A673 (cell line): ENCODE measurements around the gene DPEP2. TPM values are rescaled to one million over a fixed set of nuclear protein-coding genes. Genes with fewer than 3 reads are reported as not detected.

Source experiments
- BruUV-seq: library from RNA; stranded (reverse); fragments of 400-500 nt; replicated peaks from 2 replicates; lab custom pipeline; 2021; lab: Mats Ljungman, UMichigan
- CTCF ChIA-PET: fragments of 300-600 bp; sonication (Branson Sonifier 250); formaldehyde crosslinking; loops from one replicate; lab custom pipeline; 2022; ENCODE audit warnings: antibody characterized with exemption; lab: Charles Lee
- POLR2A ChIA-PET: fragments of 300-600 bp; sonication (Branson Sonifier 250); formaldehyde crosslinking; loops from one replicate; lab custom pipeline; 2022; ENCODE audit warnings: antibody characterized with exemption; ENCODE audit not compliant: low non-redundant PET; lab: Charles Lee
- DNase-seq: peaks from one replicate; pipeline ENCODE4 v3.0.0-alpha.2; 2015; ENCODE audit warnings: low spot score
- H3K27ac ChIP-seq: fragments of 200-600 bp; sonication (generic); 2 replicates; pipeline ENCODE4 v1.5.1; 2016; ENCODE audit warnings: mixed run types, low read depth, mild to moderate bottlenecking, mixed read lengths, antibody characterized with exemption, low read length; ENCODE audit not compliant: poor library complexity, severe bottlenecking
- H3K27me3 ChIP-seq: fragments of 200-600 bp; sonication (generic); replicated peaks from 2 replicates; pipeline ENCODE4 v1.6.1; 2017; ENCODE audit warnings: mixed run types, low read depth, mild to moderate bottlenecking, mixed read lengths, antibody characterized with exemption, low read length; ENCODE audit not compliant: insufficient read depth, poor library complexity
- H3K36me3 ChIP-seq: fragments of 200-600 bp; sonication (generic); 2 replicates; pipeline ENCODE4 v1.6.1; 2016; ENCODE audit warnings: mixed run types, mild to moderate bottlenecking, mixed read lengths, antibody characterized with exemption, low read length; ENCODE audit not compliant: insufficient read depth, poor library complexity, severe bottlenecking
- H3K4me1 ChIP-seq: fragments of 200-600 bp; sonication (generic); 2 replicates; pipeline ENCODE4 v1.6.1; 2017; ENCODE audit warnings: mixed run types, mild to moderate bottlenecking, mixed read lengths, antibody characterized with exemption, low read length; ENCODE audit not compliant: insufficient read depth, poor library complexity, severe bottlenecking
- H3K4me3 ChIP-seq: fragments of 200-600 bp; sonication (generic); 2 replicates; pipeline ENCODE4 v1.5.1; 2016; ENCODE audit warnings: low read depth, mixed run types, mild to moderate bottlenecking, mixed read lengths, low read length; ENCODE audit not compliant: poor library complexity, severe bottlenecking
- H3K9me3 ChIP-seq: fragments of 200-600 bp; sonication (generic); 2 replicates; pipeline ENCODE4 v1.6.1; 2016; ENCODE audit warnings: mixed run types, low read depth, mild to moderate bottlenecking, mixed read lengths, antibody characterized with exemption, low read length; ENCODE audit not compliant: poor library complexity, severe bottlenecking
- CTCF ChIP-seq: fragments of 300-800, 200-600 bp; sonication (generic); conservative IDR thresholded peaks from 2 replicates; pipeline ENCODE4 v1.5.1; 2017; ENCODE audit warnings: low read depth, mild to moderate bottlenecking, antibody characterized with exemption, low read length, moderate library complexity, mixed read lengths
- EZH2 ChIP-seq: fragments of 200-600 bp; sonication (generic); IDR thresholded peaks from 2 replicates; pipeline ENCODE4 v1.6.1; 2017; ENCODE audit warnings: borderline replicate concordance, low read depth, mild to moderate bottlenecking, mixed read lengths, antibody characterized with exemption, low read length; ENCODE audit not compliant: poor library complexity, severe bottlenecking
- intact Hi-C: fragments of 100-400 bp; cut with micrococcal nuclease; formaldehyde crosslinking; loops from one replicate; pipeline ENCODE4 v1.10.0; 2022; ENCODE audit not compliant: unreplicated experiment
- total RNA-seq: library from RNA; stranded (reverse); gene quantifications from 2 replicates; pipeline ENCODE4 v1.2.3, GENCODE V29; 2021

DPEP2 gene
- total RNA-seq, 1 experiment from 2014 or later, result not detected

DNA sequence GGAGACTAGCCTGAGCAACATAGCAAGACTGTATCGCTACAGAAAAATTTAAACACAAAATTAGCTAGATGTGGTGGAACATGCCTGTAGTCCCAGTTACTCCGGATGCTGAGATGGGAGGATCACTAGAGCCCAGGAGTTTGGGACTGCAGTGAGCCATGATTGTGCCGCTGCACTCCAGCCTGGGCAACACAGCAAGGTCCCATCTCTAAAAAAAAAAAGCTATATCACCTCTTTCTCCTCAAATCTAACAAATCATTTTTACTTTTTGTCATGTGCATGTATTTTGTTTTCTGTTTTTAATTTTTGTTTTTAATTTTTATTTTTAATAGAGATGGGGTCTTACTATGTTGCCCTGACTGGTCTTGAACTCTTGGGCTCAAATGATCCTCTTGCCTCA is 29.7 kb upstream of the DPEP2 start:
- BruUV-seq, result no TSS peak
- Histone ChIP-seq H3K27ac (no peak overlapping the region), H3K4me1 (no peaks in the 10 kb centered on the region), H3K9me3 (no peaks in the 10 kb centered on the region), H3K4me3 (no peak overlapping the region), H3K36me3 (peaks cover 4% of the 10 kb centered on the region), H3K27me3 (no peaks in the 10 kb centered on the region)
- intact Hi-C loops, result no loop called here
- no peak for DNase-seq
- TF ChIP-seq CTCF, result no peak
- TF ChIP-seq EZH2, result no peak
- CTCF ChIA-PET, result interaction anchor here (0.6 kb wide), 1 partner anchor 32 kb away, joined by 4 read pairs; no protein-coding TSS in a partner anchor
- POLR2A ChIA-PET, result no interaction called here

- TF ChIP-seq CTCF (no peak), EZH2 (no peak)
- H3K4me3 ChIP-seq, result peak within 1 kb of the TSS; percentile 87
- peaks cover 11% of the 10 kb centered on the region for H3K4me1 ChIP-seq
- BruUV-seq, result TSS peak; percentile 74
- intact Hi-C loops, result no loop called here
- no peaks in the 10 kb centered on the region for H3K27me3 ChIP-seq
- ChIA-PET CTCF (interaction anchor here (0.7 to 2.0 kb wide), 3 partner anchors 12 to 309 kb away, joined by 3 to 7 read pairs (median 3); no protein-coding TSS in a partner anchor), POLR2A (no interaction called here)
- DNase-seq, result peak; percentile 95
- peak within 1 kb of the TSS; percentile 86 for H3K27ac ChIP-seq
- H3K36me3 ChIP-seq, result peaks cover 11% of the 10 kb centered on the region
- no peaks in the 10 kb centered on the region for H3K9me3 ChIP-seq
Observed at GRCh38 chr16:68022728-68023537, 23.6 kb upstream of the DPEP2 start, which contains the start of the genes DDX28 and DUS2. Gene DDX28, minus strand, starts transcription at chr16:68023232. Its CDS starts 30 bp downstream, at chr16:68023202. Gene DUS2, plus strand, starts transcription at chr16:68023284. Its CDS starts 14,740 bp downstream, at chr16:68038024.

DNA sequence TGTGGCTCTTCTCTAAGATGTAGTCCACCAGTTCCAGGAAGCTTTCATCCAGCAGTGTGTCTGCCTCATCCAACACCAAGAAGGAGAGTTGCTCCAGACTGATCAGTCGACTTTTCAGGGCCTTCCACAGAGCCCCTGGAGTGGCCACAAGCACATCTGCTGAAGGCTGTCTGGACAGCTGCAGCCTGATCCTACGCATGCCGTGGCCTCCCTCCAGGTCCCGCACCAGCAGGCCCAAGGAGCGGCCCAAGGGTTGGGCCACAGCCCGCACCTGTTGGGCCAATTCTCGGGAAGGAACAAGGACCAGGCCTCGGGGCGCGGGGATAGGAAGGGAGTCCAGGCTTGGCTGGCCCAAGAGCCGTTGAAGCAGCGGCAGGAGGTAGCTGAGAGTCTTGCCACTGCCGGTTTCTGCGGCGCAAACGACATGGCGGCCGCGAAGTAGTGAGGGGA is 23.0 kb upstream of the DPEP2 start:
- intact Hi-C loops, result no loop called here
- Histone ChIP-seq H3K27ac (peak overlapping the region; percentile 86), H3K27me3 (no peaks in the 10 kb centered on the region), H3K36me3 (peaks cover 11% of the 10 kb centered on the region), H3K9me3 (no peaks in the 10 kb centered on the region), H3K4me3 (peak overlapping the region; percentile 87), H3K4me1 (peaks cover 11% of the 10 kb centered on the region)
- DNase-seq, result no peak
- no peak for TF ChIP-seq CTCF
- no peak for TF ChIP-seq EZH2
- ChIA-PET POLR2A (no interaction called here), CTCF (interaction anchor here (0.7 to 2.0 kb wide), 3 partner anchors 12 to 309 kb away, joined by 3 to 7 read pairs (median 3); no protein-coding TSS in a partner anchor)
- BruUV-seq, result no TSS peak
